GM12891 (cell line): ENCODE results near the gene CTNS.

Experiments used
- DNase-seq: peaks from one replicate; pipeline ENCODE4 v3.0.0; 2011; ENCODE audit warnings: low spot score; ENCODE audit not compliant: insufficient read length
- FAIRE-seq: peaks from 2 replicates; lab custom pipeline; 2011; peaks lifted over from hg19 to GRCh38; lab: Jason Lieb, UNC
- PAX5 ChIP-seq: IDR thresholded peaks from 2 replicates; pipeline ENCODE4 v1.6.1; 2011; ENCODE audit warnings: low read length, moderate library complexity, mild to moderate bottlenecking; ENCODE audit not compliant: insufficient read depth, severe bottlenecking
- POLR2A ChIP-seq: IDR thresholded peaks from 2 replicates; pipeline ENCODE4 v1.6.1; 2011; ENCODE audit warnings: low read depth, low read length, control low read depth
- POLR2AphosphoS5 ChIP-seq: IDR thresholded peaks from 2 replicates; pipeline ENCODE4 v1.6.1; 2011; ENCODE audit warnings: low read depth, low read length, control low read depth
- POU2F2 ChIP-seq: IDR thresholded peaks from 2 replicates; pipeline ENCODE4 v1.6.1; 2011; ENCODE audit warnings: low read depth, mild to moderate bottlenecking, control low read depth, low read length, moderate library complexity
- SPI1 ChIP-seq: IDR thresholded peaks from 2 replicates; pipeline ENCODE4 v1.6.1; 2011; ENCODE audit warnings: low read depth, low read length, control low read depth
- TAF1 ChIP-seq: IDR thresholded peaks from 2 replicates; pipeline ENCODE4 v1.6.1; 2011; ENCODE audit warnings: low read depth, low read length, control low read depth

The CTNS gene

DNA sequence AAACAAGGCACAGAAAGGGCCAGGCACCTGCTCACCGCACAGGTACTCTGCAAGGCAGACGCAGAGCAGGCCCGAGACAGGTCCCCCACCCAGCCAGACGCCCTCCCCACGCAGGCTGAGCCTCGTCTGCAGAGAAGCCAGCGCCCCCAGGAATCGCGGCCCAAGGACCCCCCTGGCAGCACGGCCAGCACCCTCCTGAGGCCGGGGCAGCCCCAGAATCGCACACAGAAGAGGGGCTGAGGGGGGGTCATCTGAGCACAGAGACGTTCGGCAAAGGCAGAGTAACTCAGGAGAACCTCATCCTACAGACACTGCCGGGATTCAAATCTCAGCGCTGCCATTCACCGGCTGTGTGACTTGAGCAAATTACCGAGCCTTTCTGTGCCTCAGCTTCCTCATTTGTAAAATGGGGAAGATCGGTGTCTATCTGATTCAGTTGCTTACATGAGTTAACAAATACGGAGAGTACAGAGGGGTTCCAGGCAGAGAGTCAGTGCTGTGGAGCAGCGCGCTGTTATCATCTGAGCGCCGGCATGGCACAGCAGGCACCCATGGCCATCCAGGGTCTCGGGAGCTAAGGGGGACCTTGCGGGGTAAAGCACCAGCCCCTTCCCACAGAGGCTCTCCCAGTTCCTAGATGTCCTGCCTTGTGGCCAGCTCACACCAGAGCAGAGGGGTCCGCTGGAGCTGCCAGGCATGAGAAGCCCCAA lies 42.4 kb downstream of the CTNS start:
- TF ChIP-seq SPI1: no peak
- TF ChIP-seq POU2F2: no peak
- TF ChIP-seq TAF1: no peak
- TF ChIP-seq POLR2A: no peak
- no peak for TF ChIP-seq POLR2AphosphoS5
- TF ChIP-seq PAX5: no peak
- FAIRE-seq: no peak
- no peak for DNase-seq

DNA sequence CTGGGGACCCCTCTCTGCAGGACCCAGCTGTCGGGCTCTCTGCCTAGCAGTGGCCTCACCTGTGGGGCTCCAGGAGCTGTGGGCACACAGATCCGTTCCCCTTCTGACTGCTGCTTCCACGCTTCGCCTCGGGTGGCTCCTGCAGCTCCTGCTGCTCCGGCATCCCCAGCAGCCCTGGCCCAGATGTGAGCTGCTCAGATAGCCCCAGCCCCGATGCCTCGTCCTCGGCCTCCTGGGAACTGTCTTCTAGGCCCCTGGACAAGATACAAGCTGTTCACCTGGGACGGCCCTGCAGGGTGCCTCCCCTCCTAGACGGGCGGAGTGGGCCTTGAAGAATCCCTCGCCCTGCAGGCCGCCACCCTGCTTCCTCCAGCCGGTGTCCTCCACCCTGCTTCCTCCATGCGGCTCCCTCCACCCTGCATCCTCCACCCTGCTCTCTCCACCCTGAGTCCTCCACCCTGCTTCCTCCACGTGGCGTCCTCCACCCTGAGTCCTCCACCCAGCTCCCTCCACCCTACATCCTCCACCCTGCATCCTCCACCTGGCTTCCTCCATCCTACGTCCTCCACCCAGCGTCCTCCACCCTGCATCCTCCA lies 43.1 kb downstream of the CTNS start:
- DNase-seq: no peak
- no peak for FAIRE-seq
- TF ChIP-seq POLR2AphosphoS5 (no peak), SPI1 (no peak), TAF1 (no peak), POLR2A (no peak), POU2F2 (no peak), PAX5 (no peak)

DNA sequence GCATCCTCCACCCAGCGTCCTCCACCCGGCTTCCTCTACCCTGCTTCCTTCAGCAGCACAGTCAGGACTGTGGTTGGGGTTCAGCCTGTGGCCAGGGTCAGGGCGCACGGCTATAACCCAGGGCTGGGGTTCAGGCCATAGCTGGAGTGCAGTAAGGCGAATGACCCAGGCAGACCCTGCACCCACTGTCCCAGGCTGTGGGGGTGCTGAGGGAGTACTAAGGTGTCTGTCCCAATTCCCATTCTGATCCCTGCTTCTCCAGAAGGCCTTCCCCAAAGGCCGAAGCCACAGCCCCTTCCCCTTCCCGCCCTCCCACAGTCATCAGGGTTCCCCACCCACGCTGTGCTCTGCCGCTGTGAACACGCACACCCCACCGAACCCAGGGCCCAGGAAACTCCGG lies 44.5 kb downstream of the CTNS start:
- TF ChIP-seq POLR2AphosphoS5: no peak
- TF ChIP-seq TAF1: no peak
- no peak for TF ChIP-seq SPI1
- no peak for TF ChIP-seq PAX5
- no peak for TF ChIP-seq POU2F2
- no peak for TF ChIP-seq POLR2A
- FAIRE-seq (no peak), DNase-seq (no peak)

DNA sequence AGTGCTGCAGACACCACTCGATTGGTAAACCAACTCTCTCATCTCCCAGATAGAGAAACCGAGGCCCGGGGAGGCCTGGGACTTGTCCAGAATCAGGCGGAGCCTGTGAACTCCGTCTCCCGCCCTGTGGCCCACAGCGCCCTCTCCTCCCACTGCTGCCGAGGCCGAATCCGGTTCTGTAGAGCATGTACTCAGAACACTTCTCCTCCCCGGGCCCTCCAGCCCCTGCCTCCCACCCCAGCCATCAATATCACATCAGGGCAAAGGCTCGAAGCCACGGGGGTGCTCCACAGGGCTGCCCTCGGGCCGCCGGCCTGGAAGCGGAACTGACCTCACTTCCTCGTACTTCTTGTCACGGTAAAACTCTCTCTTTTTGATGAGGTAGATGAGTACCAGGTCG lies 45.0 kb downstream of the CTNS start:
- DNase-seq: no peak

DNA sequence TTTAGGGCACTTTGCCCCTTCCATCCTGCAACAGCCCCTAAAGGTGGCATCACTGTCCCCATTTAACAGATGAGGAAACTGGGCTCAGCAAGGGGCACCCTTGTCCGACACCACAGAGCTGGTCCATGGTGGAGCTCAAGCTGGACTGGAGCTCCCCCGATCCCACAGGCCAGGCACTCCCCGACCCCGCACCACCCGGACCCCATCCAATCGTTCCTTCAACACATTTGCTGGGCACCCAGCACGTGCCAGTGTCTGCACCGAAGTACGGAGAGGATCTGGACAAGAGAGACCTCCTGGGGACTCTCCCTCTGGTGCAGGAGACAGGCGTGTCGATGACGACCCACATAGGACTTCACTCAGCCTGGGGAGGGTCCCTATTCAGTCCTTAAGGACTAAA lies 45.5 kb downstream of the CTNS start:
- no peak for FAIRE-seq

More for the DNA sequence above, 45.0 kb downstream of the CTNS start:
- no peak for FAIRE-seq
- TF ChIP-seq SPI1: no peak

DNA sequence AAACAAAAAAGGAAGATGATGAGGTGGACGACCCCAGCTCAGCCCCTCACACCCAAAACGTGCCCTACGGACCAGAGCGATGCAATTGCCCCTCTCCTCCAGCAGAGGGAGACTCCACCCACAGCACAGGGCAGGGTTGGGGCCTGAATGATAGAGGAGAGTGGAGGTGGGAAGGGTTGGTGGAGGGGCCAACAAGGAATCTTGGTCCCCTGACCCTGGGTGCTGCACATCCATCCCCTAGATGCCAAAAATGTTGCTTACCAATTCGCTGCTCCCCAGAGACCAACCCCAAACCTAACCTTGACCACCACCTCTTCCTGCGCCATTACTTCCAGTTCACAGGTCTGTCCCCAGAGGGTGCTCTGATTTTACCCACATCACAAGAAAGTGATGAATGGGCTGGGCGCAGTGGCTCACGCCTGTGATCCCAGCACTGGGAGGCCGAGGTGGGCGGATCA lies 46.5 kb downstream of the CTNS start:
- peak; percentile 92 for DNase-seq
- FAIRE-seq: peak; percentile 95
- TF ChIP-seq TAF1: no peak
- peak; percentile 42; the same call in 1 of the 2 replicates for TF ChIP-seq POU2F2

More for the DNA sequence above, 45.5 kb downstream of the CTNS start:
- TF ChIP-seq TAF1: no peak
- TF ChIP-seq SPI1: no peak
- TF ChIP-seq PAX5: no peak
- TF ChIP-seq POU2F2: no peak
- TF ChIP-seq POLR2A: no peak
- TF ChIP-seq POLR2AphosphoS5: no peak
- DNase-seq: no peak

DNA sequence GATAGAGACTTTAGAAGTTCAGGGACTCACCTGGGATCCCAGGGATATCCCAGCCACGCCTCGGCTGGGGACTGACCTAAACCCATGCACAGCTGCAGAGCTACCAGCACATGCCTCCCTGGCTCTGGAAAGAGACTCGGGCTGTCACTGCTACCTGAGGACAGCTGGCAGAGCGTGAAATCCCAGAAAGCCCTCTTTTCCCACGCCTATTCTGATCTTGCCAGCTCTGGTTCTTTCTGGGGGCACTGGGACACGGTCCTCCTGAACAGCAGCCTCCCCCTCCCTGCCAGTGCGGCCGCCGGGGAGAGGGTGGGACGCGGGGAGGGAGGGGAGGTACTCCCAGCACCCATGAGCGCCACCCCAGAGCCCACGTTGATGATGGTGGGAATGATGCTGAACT lies 48.6 kb downstream of the CTNS start:
- TF ChIP-seq PAX5 (no peak), POU2F2 (no peak), TAF1 (no peak), SPI1 (no peak), POLR2A (no peak), POLR2AphosphoS5 (no peak)
- no peak for DNase-seq
- FAIRE-seq: no peak

DNA sequence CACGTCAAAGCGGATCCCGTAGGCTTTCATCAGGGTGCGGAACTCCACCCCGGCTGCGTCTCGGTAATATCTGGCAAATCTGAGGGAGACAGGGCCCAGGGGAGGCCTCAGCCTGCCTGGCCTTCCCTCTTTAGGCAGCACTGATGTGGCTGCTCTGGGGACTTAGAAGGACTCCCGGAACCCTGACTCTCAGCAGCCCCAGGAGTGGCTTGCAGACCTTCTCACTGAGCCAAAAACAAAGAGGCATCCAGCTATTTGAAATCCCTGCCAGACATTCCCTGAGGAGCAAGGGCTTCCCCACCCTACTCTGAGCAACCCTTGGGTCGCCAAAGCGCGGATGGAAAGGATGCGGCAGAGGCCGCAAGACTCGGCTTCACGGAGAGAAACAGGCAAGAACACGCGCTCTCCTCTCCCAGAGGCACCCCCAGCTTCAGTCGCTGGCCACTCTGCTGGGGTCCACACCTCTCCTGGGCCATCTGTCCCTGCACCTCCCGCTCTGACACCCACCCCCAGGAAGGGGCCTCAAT lies 51.5 kb downstream of the CTNS start:
- FAIRE-seq: no peak
- TF ChIP-seq POU2F2: no peak
- no peak for TF ChIP-seq POLR2AphosphoS5
- TF ChIP-seq POLR2A: no peak
- no peak for TF ChIP-seq PAX5
- TF ChIP-seq SPI1: no peak
- no peak for TF ChIP-seq TAF1
- no peak for DNase-seq

DNA sequence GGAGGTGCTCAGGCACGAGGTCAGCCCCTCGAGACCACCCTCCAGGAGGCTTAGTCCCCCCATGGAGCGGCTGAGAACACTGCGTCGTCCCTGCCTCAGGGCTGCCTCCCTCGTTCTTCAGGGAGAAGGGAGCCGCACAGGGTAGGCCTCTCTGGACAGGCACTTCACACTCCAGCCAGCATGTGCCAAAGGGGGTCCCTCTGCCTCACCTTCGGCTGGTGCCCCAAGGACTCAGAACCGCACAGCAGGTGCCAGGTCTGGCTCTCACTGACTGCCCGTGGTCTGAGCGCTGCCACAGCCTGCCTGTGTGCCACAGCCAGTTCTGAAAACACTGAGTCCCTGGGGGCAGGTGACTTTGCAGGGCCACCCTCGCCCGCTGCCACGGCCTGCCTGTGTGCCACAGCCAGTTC lies 52.3 kb downstream of the CTNS start:
- FAIRE-seq (peak; percentile 23), DNase-seq (no peak)
- no peak for TF ChIP-seq SPI1
- TF ChIP-seq PAX5: no peak
- TF ChIP-seq POU2F2: no peak
- TF ChIP-seq TAF1: no peak
- TF ChIP-seq POLR2A: no peak
- no peak for TF ChIP-seq POLR2AphosphoS5
